DOHH2 (cell line): ENCODE data around the gene SDHC.

Source experiments
- EZH2phosphoT487 ChIP-seq: fragments of 200-600 bp; sonication (generic); IDR thresholded peaks from 2 replicates; pipeline ENCODE4 v1.6.1; 2017; ENCODE audit warnings: borderline replicate concordance, mild to moderate bottlenecking, antibody characterized with exemption, low read length, moderate library complexity, mixed read lengths
- TF ChIP-seq, protein P1 (sequence below): fragments of 200-600 bp; sonication (generic); IDR thresholded peaks from one replicate; pipeline ENCODE4 v1.5.1; 2014; ENCODE audit warnings: antibody characterized with exemption, mild to moderate bottlenecking, low read depth, low read length; ENCODE audit not compliant: poor library complexity, severe bottlenecking

DNA sequence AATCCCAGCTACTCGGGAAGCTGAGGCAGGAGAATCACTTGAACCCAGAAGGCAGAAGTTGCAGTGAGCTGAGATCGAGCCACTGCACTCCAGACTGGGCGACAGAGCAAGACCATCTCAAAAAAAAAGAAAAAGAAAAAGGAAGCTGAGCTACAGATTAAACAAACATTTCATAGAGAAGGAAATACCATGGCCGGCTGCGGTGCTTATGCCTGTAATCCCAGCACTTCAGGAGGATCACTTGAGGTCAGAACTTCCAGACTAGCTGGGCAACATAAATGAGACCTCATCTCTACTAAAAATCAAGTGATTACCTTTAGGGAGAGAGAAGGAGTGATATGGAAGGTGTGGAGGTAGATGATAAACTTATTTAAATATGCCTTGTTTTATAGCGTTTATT, 67.5 kb downstream of the SDHC start:
- TF ChIP-seq, protein P1, sequence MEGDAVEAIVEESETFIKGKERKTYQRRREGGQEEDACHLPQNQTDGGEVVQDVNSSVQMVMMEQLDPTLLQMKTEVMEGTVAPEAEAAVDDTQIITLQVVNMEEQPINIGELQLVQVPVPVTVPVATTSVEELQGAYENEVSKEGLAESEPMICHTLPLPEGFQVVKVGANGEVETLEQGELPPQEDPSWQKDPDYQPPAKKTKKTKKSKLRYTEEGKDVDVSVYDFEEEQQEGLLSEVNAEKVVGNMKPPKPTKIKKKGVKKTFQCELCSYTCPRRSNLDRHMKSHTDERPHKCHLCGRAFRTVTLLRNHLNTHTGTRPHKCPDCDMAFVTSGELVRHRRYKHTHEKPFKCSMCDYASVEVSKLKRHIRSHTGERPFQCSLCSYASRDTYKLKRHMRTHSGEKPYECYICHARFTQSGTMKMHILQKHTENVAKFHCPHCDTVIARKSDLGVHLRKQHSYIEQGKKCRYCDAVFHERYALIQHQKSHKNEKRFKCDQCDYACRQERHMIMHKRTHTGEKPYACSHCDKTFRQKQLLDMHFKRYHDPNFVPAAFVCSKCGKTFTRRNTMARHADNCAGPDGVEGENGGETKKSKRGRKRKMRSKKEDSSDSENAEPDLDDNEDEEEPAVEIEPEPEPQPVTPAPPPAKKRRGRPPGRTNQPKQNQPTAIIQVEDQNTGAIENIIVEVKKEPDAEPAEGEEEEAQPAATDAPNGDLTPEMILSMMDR, result no peak
- TF ChIP-seq EZH2phosphoT487, result no peak
